SU-DHL-6 (cell line): ENCODE measurements around the gene CD101.

ENCODE experiments used
- H2AFZ ChIP-seq: fragments of 200-600 bp; sonication (generic); 2 replicates; pipeline ENCODE4 v1.6.1; 2014; ENCODE audit warnings: low read depth, mild to moderate bottlenecking, moderate library complexity, mixed read lengths, antibody characterized with exemption, low read length; ENCODE audit not compliant: severe bottlenecking
- H3F3A ChIP-seq: fragments of 200-600 bp; shearing (Covaris generic); 2 replicates; pipeline ENCODE4 v1.6.0; 2016; ENCODE audit warnings: antibody characterized with exemption, mild to moderate bottlenecking; ENCODE audit not compliant: insufficient read depth
- H3K27ac ChIP-seq: fragments of 200-600 bp; sonication (generic); 2 replicates; pipeline ENCODE4 v1.5.1; 2016; ENCODE audit warnings: low read depth, mild to moderate bottlenecking, low read length, moderate library complexity, mixed read lengths
- H3K27me3 ChIP-seq: fragments of 200-600 bp; sonication (generic), shearing (Covaris generic); 2 replicates; pipeline ENCODE4 v1.6.0; 2014; ENCODE audit warnings: mild to moderate bottlenecking, low read length
- H3K36me3 ChIP-seq: fragments of 200-600 bp; sonication (generic); 2 replicates; pipeline ENCODE4 v1.6.1; 2014; ENCODE audit warnings: mild to moderate bottlenecking, low read length, mixed read lengths
- H3K4me2 ChIP-seq: fragments of 300-600, 200-600 bp; shearing (Covaris generic), sonication (generic); 2 replicates; pipeline ENCODE4 v1.6.0; 2014; ENCODE audit warnings: low read length, low read depth, mild to moderate bottlenecking; ENCODE audit not compliant: poor library complexity, severe bottlenecking
- H3K4me3 ChIP-seq: fragments of 200-600 bp; sonication (generic); 2 replicates; pipeline ENCODE4 v1.5.1; 2014; ENCODE audit warnings: antibody characterized with exemption, low read length, mild to moderate bottlenecking, mixed read lengths; ENCODE audit not compliant: insufficient read depth, poor library complexity, severe bottlenecking
- H3K79me2 ChIP-seq: fragments of 200-600 bp; sonication (generic); 2 replicates; pipeline ENCODE4 v1.6.1; 2014; ENCODE audit warnings: mild to moderate bottlenecking, low read length, moderate library complexity; ENCODE audit not compliant: insufficient read depth
- H3K9ac ChIP-seq: fragments of 200-600 bp; sonication (generic); 2 replicates; pipeline ENCODE4 v1.7.0; 2014; ENCODE audit warnings: mild to moderate bottlenecking, low read length
- H3K9me2 ChIP-seq: fragments of 200-600 bp; sonication (generic); replicated peaks from 2 replicates; pipeline ENCODE4 v1.6.1; 2014; ENCODE audit warnings: low read length; ENCODE audit not compliant: insufficient read depth
- H3K9me3 ChIP-seq: fragments of 200-600 bp; sonication (generic); 2 replicates; pipeline ENCODE4 v1.6.1; 2014; ENCODE audit warnings: low read length, mixed read lengths; ENCODE audit not compliant: insufficient read depth
- H4K20me1 ChIP-seq: fragments of 200-600 bp; sonication (generic); 2 replicates; pipeline ENCODE4 v1.6.1; 2014; ENCODE audit warnings: low read depth, mild to moderate bottlenecking, antibody characterized with exemption, low read length, moderate library complexity, mixed read lengths
- CTCF ChIP-seq: fragments of 200-600 bp; sonication (generic); IDR thresholded peaks from one replicate; pipeline ENCODE4 v1.5.1; 2017; ENCODE audit warnings: antibody characterized with exemption, mild to moderate bottlenecking, low read length, moderate library complexity; ENCODE audit not compliant: insufficient read depth, poor library complexity, severe bottlenecking
- EZH2phosphoT487 ChIP-seq: fragments of 200-600 bp; sonication (generic), shearing (Covaris generic); conservative IDR thresholded peaks from 2 replicates; pipeline ENCODE4 v1.6.1; 2018; ENCODE audit warnings: mild to moderate bottlenecking, antibody characterized with exemption, low read length, moderate library complexity, mixed read lengths

CD101 gene

GRCh38 chr1:117020526-117021156, 19.1 kb downstream of the CD101 start:
- H3K36me3 ChIP-seq, result no peaks in the 10 kb centered on the region
- no peak overlapping the region for H3K4me3 ChIP-seq
- no peaks in the 10 kb centered on the region for H3K9me2 ChIP-seq
- no peaks in the 10 kb centered on the region for H3K79me2 ChIP-seq
- H3K27ac ChIP-seq, result no peak overlapping the region
- H2AFZ ChIP-seq, result no peak overlapping the region
- H3F3A ChIP-seq, result no peaks in the 10 kb centered on the region
- no peaks in the 10 kb centered on the region; the same call in 1 of the 2 replicates for H3K27me3 ChIP-seq
- no peak overlapping the region for H3K9ac ChIP-seq
- H3K4me2 ChIP-seq, result no peak overlapping the region
- H3K9me3 ChIP-seq, result no peaks in the 10 kb centered on the region
- TF ChIP-seq CTCF (no peak), EZH2phosphoT487 (no peak)
- no peaks in the 10 kb centered on the region for H4K20me1 ChIP-seq

- H2AFZ ChIP-seq, result no peak overlapping the region
- H3K79me2 ChIP-seq, result no peaks in the 10 kb centered on the region
- H3K9me3 ChIP-seq, result no peaks in the 10 kb centered on the region
- H3K9ac ChIP-seq, result no peak overlapping the region
- no peaks in the 10 kb centered on the region; the same call in 1 of the 2 replicates for H3K27me3 ChIP-seq
- no peak overlapping the region for H3K4me3 ChIP-seq
- H3F3A ChIP-seq, result no peaks in the 10 kb centered on the region
- no peak overlapping the region for H3K27ac ChIP-seq
- no peak overlapping the region for H3K4me2 ChIP-seq
- TF ChIP-seq EZH2phosphoT487, result no peak
- no peak for TF ChIP-seq CTCF
- no peaks in the 10 kb centered on the region for H4K20me1 ChIP-seq
- no peaks in the 10 kb centered on the region for H3K9me2 ChIP-seq
- H3K36me3 ChIP-seq, result no peaks in the 10 kb centered on the region
Observed at GRCh38 chr1:117022114-117022513, 20.6 kb downstream of the CD101 start.

- H3K9me2 ChIP-seq, result no peaks in the 10 kb centered on the region
- H4K20me1 ChIP-seq, result no peaks in the 10 kb centered on the region
- no peak overlapping the region for H3K27ac ChIP-seq
Observed at GRCh38 chr1:117025568-117025967, 24.0 kb downstream of the CD101 start.

More at GRCh38 chr1:117025568-117025967, 24.0 kb downstream of the CD101 start:
- H3K36me3 ChIP-seq, result no peaks in the 10 kb centered on the region
- no peak overlapping the region for H3K4me2 ChIP-seq
- no peak overlapping the region for H2AFZ ChIP-seq
- TF ChIP-seq EZH2phosphoT487 (no peak), CTCF (no peak)
- H3K9me3 ChIP-seq, result no peaks in the 10 kb centered on the region
- H3K79me2 ChIP-seq, result no peaks in the 10 kb centered on the region
- H3F3A ChIP-seq, result no peaks in the 10 kb centered on the region
- H3K4me3 ChIP-seq, result no peak overlapping the region
- H3K27me3 ChIP-seq, result no peaks in the 10 kb centered on the region
- H3K9ac ChIP-seq, result no peak overlapping the region
